GM19455 (cell line): Measurements from ENCODE around the gene LCE6A.

Experiments
- ATAC-seq: cut with Tn5 transposase; IDR thresholded peaks from one replicate; pipeline ENCODE4 v1.9.1; 2021; ENCODE audit not compliant: unreplicated experiment

The LCE6A gene

DNA sequence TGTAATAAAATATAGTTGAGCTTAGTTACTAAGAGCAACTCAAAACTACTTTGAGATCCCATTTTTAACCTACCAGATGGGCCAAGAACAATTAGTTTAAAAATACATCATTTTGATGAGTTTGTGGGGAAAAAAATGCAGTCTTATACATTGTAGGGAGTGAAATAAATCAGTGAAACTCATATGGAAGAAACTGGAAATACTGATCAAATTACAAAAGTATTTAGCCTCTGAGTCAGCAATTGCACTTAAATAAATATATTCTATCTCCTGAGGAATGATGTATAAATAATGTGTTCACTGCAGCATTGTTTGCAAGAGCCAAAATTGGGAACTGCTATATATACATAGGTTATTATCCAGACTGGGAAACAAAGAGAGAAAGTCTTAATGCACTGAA lies 30.8 kb downstream of the LCE6A start:
- ATAC-seq = no peak

DNA sequence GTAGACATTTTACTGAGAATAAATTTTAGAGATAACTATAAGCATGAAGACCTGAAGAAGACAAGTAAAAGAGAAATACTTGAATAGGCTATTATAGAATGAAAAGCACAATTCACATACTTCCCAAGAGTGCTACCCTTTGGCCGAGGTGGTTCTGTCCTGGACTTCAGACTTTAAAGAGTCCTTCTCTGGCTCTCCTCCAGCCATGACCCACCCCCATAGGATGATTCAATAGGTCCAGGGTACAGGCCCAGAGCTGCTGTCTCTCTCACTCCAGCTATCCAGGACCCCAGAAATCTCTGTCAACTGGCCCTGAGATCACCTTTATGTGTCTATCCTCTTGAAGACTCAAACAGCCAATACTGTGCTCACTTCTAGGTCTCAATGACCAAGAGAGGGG lies 34.2 kb downstream of the LCE6A start:
- ATAC-seq = no peak

DNA sequence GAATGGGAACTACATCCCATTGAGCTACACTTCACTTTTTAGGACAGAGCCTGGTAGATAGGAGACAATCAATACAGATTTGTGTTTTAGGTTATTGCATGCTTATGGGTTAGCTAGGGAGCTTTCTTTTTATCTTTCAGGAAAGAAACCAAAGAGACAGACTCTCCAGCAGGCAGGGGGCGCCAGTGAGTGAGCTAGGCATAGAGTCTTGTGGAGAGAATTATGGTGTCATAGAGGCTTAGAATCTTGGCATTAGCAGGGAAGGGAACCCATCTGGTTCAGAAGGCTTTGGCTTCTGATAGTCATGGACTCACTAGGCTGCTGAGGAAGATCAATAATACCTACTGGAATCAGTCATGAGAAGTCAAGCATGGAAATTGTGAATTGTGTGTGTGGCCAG lies 35.4 kb downstream of the LCE6A start, which contains the start of gene SMCP:
Gene SMCP, plus strand, starts transcription at position 281 of the 400 bp plus-strand sequence. CDS start 6,101 bp downstream, outside the sequence.
- no peak for ATAC-seq

DNA sequence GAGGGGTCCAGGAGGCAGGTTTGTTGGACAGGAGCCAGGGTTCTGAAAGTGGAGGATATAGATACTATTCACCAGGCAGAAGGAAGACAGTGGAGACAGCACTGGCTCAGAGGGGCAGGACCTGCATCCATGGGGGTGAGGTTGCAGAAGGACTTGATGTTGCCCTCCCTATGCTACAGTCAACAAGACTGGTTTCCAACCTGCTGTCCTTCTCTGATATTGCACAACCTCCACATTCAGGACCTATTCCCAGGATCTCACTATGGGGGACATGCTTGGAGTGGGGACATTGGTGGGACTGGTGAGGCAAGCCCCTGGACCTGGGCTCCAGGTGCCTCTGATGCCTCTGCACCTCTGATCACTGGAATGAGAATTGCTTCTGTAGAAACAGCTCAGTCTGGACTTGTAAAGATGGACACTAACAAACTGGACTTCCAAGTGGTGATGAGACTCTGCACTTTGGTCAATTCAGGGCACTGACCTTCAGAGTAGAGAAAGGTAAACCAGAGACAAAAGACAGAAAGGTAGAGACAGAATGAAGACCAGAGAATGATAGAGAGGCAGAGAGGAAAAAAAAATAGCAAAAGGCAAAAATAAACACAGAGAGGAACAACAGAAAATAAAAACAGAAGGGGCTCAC lies 37.0 kb downstream of the LCE6A start:
- no peak for ATAC-seq

DNA sequence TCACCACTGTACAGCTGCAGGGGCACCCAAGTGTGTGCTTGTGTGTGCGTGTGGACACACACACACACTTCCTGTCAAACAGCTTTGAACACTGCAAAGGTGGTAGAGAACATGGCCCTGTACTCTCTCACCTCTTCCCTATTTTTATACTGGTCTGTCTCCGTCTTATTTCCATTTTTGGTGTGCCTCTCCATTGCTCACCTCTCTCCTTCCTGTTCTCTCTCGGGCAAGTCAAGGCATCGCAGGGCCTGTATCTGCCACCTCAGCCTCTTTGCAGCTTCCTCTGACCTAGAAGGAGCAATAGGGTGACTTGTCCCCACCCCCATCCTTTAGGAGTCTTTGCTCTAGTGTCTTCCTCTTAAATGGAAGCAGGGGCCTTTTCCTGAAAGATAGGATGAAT lies 37.7 kb downstream of the LCE6A start:
- ATAC-seq = no peak

DNA sequence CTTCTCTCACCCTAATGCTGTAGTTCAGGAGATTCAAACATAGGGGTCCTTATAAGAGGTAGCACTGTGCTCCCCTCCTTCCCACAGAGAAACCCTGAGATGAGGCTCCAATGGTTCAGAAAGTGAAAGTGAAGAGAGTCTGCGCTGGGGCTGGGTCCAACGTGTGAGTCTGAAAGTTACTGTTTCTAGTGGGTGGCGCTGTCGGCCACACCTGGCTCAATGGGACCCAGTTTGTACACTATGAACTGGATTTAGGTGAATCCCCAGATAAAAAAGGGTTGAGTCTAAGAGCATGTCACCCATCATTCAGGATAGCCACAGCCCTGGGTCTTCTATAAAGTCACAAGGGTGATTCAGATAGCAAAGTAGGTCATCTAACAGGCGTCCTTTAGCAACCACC lies 38.3 kb downstream of the LCE6A start:
- peak; percentile 78 for ATAC-seq

DNA sequence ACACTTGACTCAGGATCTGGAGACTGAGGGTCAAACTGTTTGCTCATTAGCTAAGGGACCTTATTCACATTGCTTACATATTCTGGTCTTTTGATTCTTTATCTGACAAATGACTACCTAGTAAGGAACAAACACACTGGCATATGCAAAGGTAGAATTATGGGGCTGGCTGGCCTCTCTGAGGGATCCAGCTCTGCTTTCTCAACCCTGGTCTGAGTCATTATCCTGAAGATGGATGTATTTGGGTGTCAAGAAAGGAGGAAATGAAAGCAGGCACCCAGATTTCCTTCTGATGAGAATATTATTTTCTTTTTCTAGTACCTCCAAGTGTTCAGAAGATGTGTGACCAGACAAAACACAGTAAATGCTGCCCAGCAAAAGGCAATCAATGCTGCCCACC lies 41.4 kb downstream of the LCE6A start:
- ATAC-seq = no peak

DNA sequence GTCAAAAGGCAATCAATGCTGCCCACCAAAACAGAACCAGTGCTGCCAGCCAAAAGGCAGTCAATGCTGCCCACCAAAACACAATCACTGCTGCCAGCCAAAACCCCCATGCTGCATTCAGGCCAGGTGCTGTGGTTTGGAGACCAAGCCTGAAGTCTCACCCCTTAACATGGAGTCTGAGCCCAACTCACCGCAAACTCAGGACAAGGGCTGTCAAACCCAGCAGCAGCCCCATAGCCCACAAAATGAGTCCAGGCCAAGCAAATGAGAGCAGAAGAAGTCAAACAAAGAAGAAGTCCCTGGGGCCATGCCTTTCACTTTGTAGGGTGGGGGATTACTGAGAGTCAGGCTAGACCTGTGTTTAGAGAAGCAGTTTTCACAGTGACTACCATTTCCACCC lies 41.9 kb downstream of the LCE6A start:
- no peak for ATAC-seq

DNA sequence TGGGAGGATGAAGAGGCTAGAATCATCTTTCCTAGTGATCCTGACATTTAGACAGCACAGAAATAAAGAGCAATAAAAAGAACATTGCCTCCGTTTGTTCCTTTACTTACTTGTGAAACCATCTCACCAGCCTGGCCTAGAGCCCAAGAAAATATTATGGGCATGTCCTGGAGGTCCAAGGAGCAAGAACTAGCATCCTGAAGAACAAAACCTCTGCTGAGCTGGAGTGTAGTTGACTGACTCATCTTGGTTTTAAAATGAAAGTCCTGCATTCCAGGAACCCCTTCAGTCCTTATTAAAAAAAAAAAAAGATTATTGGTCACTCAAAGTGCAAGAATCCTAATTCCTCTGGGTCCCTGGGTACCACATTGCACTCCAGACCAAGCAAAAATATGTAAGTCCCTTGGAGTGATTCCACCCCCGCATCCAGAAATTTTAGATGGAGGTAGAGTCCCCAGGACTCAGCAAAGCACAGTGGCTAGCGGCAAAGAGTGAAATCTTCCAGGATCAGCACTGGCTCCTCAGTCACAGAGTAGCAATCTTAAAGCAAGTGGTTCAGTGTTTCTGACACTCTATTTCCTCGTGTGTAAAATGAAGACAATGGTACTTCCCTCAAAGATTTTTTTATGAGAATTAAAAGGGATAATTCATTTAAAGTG lies 42.4 kb downstream of the LCE6A start:
- ATAC-seq = no peak

DNA sequence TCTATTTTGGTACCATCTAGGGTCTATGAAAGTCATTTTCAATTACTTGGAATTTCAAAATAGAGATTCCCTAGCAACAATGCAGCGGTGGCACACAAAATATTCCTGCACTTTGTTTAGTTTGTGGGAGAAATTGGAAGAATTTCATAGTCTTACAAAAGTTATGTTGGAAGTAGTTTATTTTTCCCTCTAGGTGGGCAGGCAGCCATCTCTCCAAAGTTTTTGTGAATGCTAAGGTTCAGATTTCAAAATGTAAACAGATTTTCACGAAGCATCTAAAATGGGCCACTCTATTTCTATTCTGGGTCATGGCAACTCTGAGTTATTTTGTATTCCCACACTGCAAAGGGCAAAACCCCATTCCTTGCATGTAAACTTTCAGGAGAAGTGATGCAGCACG lies 43.4 kb downstream of the LCE6A start:
- no peak for ATAC-seq

DNA sequence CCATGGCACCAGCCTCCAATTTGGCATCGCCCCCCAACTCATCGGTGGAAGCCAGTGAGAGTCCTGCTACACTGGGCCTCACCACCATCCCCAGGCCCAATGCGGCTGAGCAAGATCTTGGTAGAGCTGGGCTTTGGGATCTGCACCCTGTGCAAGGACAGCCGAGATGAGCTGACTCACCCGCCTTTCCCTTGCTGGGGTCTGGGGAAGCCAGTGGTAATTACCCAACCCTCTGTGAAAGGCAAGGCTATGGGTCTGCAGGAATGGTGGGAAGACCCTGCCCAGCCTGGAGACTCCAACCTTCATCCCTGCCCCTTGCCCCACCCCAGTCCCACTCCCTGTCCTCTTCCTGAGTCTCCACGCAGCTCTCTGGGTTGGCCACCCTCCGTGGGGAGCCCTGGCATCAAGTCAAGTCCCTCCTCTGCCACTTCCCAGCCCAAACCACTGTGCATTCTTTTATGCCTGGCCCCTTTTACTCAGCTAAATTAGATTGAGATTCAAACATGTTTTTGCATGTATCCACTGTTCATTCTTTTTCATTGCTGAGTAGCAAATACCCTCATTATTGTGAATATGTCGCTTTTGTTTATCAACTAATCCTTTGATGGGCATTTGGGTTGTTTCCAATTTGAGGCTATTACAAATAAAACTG lies 44.2 kb downstream of the LCE6A start:
- no peak for ATAC-seq

DNA sequence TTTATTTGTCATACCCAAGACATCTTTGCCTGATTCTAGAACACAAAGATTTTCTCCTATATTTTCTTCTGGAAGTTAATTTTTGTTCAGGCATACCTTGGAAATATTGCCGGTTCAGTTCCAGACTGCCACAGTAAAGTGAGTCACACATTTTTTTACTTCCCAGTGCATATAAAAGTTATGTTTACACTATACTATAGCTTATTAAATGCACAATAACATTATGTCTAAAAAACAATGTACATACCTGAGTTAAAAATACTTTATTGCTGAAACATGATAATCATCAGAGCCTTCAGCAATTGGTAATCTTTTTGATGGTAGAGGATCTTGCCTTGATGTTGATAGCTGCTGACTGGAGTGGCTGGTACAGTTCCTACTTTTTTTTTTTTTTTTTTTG lies 45.5 kb downstream of the LCE6A start:
- ATAC-seq = no peak
